ENCODE measurements around the gene RGS9BP.

Gene RGS9BP

GRCh38 chr19:32647361-32647760 lies 28.3 kb upstream of the RGS9BP start:
- no peaks in the 10 kb centered on the region for H3F3A ChIP-seq (ENCODE audit: insufficient read depth, low read length)
- H3K36me3 ChIP-seq (ENCODE audit: insufficient read depth, low read length): peaks cover 58% of the 10 kb centered on the region
- no peak overlapping the region for H2AFZ ChIP-seq (ENCODE audit: low read length)
- no peak overlapping the region for H3K4me2 ChIP-seq (ENCODE audit: low read length)
- H3K9ac ChIP-seq (ENCODE audit: low read length): no peak overlapping the region
- H3K9me2 ChIP-seq (ENCODE audit: low read depth, low read length): no peaks in the 10 kb centered on the region
- H3K27me3 ChIP-seq (ENCODE audit: insufficient read depth, low read length): no peaks in the 10 kb centered on the region
- TF ChIP-seq, protein P1, sequence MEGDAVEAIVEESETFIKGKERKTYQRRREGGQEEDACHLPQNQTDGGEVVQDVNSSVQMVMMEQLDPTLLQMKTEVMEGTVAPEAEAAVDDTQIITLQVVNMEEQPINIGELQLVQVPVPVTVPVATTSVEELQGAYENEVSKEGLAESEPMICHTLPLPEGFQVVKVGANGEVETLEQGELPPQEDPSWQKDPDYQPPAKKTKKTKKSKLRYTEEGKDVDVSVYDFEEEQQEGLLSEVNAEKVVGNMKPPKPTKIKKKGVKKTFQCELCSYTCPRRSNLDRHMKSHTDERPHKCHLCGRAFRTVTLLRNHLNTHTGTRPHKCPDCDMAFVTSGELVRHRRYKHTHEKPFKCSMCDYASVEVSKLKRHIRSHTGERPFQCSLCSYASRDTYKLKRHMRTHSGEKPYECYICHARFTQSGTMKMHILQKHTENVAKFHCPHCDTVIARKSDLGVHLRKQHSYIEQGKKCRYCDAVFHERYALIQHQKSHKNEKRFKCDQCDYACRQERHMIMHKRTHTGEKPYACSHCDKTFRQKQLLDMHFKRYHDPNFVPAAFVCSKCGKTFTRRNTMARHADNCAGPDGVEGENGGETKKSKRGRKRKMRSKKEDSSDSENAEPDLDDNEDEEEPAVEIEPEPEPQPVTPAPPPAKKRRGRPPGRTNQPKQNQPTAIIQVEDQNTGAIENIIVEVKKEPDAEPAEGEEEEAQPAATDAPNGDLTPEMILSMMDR (IDR thresholded peaks at IDR 0.05; ENCODE audit: low read length): no peak
- no peak for TF ChIP-seq EZH2 (IDR thresholded peaks at IDR 0.05; ENCODE audit: borderline replicate concordance, low read length)
- H3K4me1 ChIP-seq (ENCODE audit: insufficient read depth, low read length, severe bottlenecking): no peaks in the 10 kb centered on the region
- no peaks in the 10 kb centered on the region for H4K20me1 ChIP-seq (ENCODE audit: insufficient read depth, low read length)
- no peak overlapping the region for H3K27ac ChIP-seq (ENCODE audit: low read depth, low read length, poor library complexity, severe bottlenecking)
- H3K79me2 ChIP-seq (ENCODE audit: insufficient read depth, low read length): no peaks in the 10 kb centered on the region
- no peak overlapping the region for H3K4me3 ChIP-seq (ENCODE audit: low read depth, low read length, poor library complexity, severe bottlenecking)
- H3K9me3 ChIP-seq (ENCODE audit: low read length): no peaks in the 10 kb centered on the region

GRCh38 chr19:32649751-32650150 lies 25.9 kb upstream of the RGS9BP start:
- no peaks in the 10 kb centered on the region for H3K9me3 ChIP-seq (ENCODE audit: low read length)
- no peak overlapping the region for H3K9ac ChIP-seq (ENCODE audit: low read length)
- H3K79me2 ChIP-seq (ENCODE audit: insufficient read depth, low read length): no peaks in the 10 kb centered on the region
- no peak overlapping the region for H3K4me2 ChIP-seq (ENCODE audit: low read length)
- H3K27ac ChIP-seq (ENCODE audit: low read depth, low read length, poor library complexity, severe bottlenecking): no peak overlapping the region
- no peaks in the 10 kb centered on the region for H3K4me1 ChIP-seq (ENCODE audit: insufficient read depth, low read length, severe bottlenecking)
- H3F3A ChIP-seq (ENCODE audit: insufficient read depth, low read length): no peaks in the 10 kb centered on the region
- H3K27me3 ChIP-seq (ENCODE audit: insufficient read depth, low read length): no peaks in the 10 kb centered on the region
- no peak overlapping the region for H3K4me3 ChIP-seq (ENCODE audit: low read depth, low read length, poor library complexity, severe bottlenecking)
- H3K36me3 ChIP-seq (ENCODE audit: insufficient read depth, low read length): peaks cover 42% of the 10 kb centered on the region
- TF ChIP-seq EZH2 (IDR thresholded peaks at IDR 0.05; ENCODE audit: borderline replicate concordance, low read length): no peak
- TF ChIP-seq, protein P1 (IDR thresholded peaks at IDR 0.05; ENCODE audit: low read length): no peak
- H2AFZ ChIP-seq (ENCODE audit: low read length): no peak overlapping the region
- no peaks in the 10 kb centered on the region for H4K20me1 ChIP-seq (ENCODE audit: insufficient read depth, low read length)
- H3K9me2 ChIP-seq (ENCODE audit: low read depth, low read length): no peaks in the 10 kb centered on the region

GRCh38 chr19:32650671-32651070 lies 25.0 kb upstream of the RGS9BP start:
- H3F3A ChIP-seq (ENCODE audit: insufficient read depth, low read length): no peaks in the 10 kb centered on the region
- peaks cover 50% of the 10 kb centered on the region for H3K36me3 ChIP-seq (ENCODE audit: insufficient read depth, low read length)
- H3K9me2 ChIP-seq (ENCODE audit: low read depth, low read length): no peaks in the 10 kb centered on the region
- H3K27me3 ChIP-seq (ENCODE audit: insufficient read depth, low read length): no peaks in the 10 kb centered on the region
- no peaks in the 10 kb centered on the region for H3K4me1 ChIP-seq (ENCODE audit: insufficient read depth, low read length, severe bottlenecking)
- H3K4me2 ChIP-seq (ENCODE audit: low read length): no peak overlapping the region
- H3K4me3 ChIP-seq (ENCODE audit: low read depth, low read length, poor library complexity, severe bottlenecking): no peak overlapping the region
- no peak overlapping the region for H2AFZ ChIP-seq (ENCODE audit: low read length)
- no peaks in the 10 kb centered on the region for H3K9me3 ChIP-seq (ENCODE audit: low read length)
- TF ChIP-seq, protein P1 (IDR thresholded peaks at IDR 0.05; ENCODE audit: low read length): no peak
- no peak for TF ChIP-seq EZH2 (IDR thresholded peaks at IDR 0.05; ENCODE audit: borderline replicate concordance, low read length)
- H3K27ac ChIP-seq (ENCODE audit: low read depth, low read length, poor library complexity, severe bottlenecking): no peak overlapping the region
- no peaks in the 10 kb centered on the region for H4K20me1 ChIP-seq (ENCODE audit: insufficient read depth, low read length)
- H3K79me2 ChIP-seq (ENCODE audit: insufficient read depth, low read length): no peaks in the 10 kb centered on the region
- H3K9ac ChIP-seq (ENCODE audit: low read length): no peak overlapping the region
